BE2C (cell line): ENCODE measurements around the gene GRHL1.
A peak's percentile ranks its signal among the peaks of the same experiment; 100 is the strongest.

Experiments
- DNase-seq: peaks from one replicate; pipeline ENCODE4 v3.0.0-alpha.2; 2020
- H3K27me3 ChIP-seq: fragments of 250-450 bp; sonication (Bioruptor Pico); 2 replicates; pipeline ENCODE4 v1.5.1; 2020; ENCODE audit warnings: mild to moderate bottlenecking
- H3K36me3 ChIP-seq: fragments of 250-450 bp; sonication (Bioruptor Pico); 2 replicates; pipeline ENCODE4 v1.5.1; 2020; ENCODE audit warnings: mild to moderate bottlenecking
- H3K4me1 ChIP-seq: fragments of 250-450 bp; sonication (Bioruptor Pico); 2 replicates; pipeline ENCODE4 v1.5.1; 2020
- H3K4me3 ChIP-seq: 2 replicates; pipeline ENCODE4 v1.5.1; 2011; ENCODE audit warnings: low read depth, low read length
- H3K9me3 ChIP-seq: fragments of 250-450 bp; sonication (Bioruptor Pico); 2 replicates; pipeline ENCODE4 v1.5.1; 2020
- TF ChIP-seq, protein P1 (sequence below): IDR thresholded peaks from 2 replicates; pipeline ENCODE4 v1.5.1; 2012; ENCODE audit warnings: mild to moderate bottlenecking, low read depth, low read length

The GRHL1 gene

DNA sequence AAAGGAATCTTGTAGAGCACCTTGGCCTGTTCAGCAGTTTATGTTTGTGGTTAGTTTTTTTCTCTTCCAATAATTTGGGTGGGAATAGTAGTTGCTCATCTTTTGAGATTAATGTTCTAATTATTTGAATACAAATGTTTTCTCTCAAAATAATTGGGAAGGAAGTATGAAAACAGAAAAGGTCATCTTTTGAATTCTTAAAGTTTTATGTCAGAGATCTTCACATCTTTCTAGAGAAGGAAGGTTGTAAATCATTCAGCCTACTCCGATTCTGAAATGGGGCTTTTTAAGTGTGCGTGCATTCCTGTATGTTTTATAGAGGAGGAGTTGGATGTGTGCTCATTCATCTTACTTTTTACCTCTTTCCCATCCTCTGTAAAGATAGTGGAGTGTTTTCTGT, 29.0 kb downstream of the GRHL1 start:
- no peaks in the 10 kb centered on the region for H3K4me1 ChIP-seq
- H3K36me3 ChIP-seq, result no peaks in the 10 kb centered on the region
- no peaks in the 10 kb centered on the region for H3K27me3 ChIP-seq
- DNase-seq, result no peak
- TF ChIP-seq, protein P1, sequence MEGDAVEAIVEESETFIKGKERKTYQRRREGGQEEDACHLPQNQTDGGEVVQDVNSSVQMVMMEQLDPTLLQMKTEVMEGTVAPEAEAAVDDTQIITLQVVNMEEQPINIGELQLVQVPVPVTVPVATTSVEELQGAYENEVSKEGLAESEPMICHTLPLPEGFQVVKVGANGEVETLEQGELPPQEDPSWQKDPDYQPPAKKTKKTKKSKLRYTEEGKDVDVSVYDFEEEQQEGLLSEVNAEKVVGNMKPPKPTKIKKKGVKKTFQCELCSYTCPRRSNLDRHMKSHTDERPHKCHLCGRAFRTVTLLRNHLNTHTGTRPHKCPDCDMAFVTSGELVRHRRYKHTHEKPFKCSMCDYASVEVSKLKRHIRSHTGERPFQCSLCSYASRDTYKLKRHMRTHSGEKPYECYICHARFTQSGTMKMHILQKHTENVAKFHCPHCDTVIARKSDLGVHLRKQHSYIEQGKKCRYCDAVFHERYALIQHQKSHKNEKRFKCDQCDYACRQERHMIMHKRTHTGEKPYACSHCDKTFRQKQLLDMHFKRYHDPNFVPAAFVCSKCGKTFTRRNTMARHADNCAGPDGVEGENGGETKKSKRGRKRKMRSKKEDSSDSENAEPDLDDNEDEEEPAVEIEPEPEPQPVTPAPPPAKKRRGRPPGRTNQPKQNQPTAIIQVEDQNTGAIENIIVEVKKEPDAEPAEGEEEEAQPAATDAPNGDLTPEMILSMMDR, result no peak
- H3K4me3 ChIP-seq, result no peak overlapping the region
- no peaks in the 10 kb centered on the region for H3K9me3 ChIP-seq

DNA sequence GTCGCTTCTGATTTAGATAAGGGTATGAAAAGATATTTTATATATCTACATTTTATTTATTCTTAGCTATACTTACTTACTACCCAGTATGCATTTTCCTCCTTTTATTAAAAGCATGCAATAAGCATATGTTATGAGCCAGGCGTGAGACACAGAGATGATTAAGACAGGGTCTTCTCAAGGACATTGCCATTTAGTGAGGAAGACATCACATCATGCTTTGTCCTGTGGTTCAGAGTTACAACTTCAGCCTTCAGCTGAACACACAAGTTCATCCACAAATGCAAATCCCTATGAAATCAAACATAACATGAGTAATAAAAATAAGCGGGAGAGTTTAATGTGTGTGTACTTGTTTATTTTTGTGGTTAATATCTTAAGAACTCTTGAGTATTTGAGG, 30.2 kb downstream of the GRHL1 start:
- Histone ChIP-seq H3K4me1 (no peaks in the 10 kb centered on the region), H3K4me3 (no peak overlapping the region), H3K27me3 (no peaks in the 10 kb centered on the region), H3K36me3 (no peaks in the 10 kb centered on the region), H3K9me3 (no peaks in the 10 kb centered on the region)
- TF ChIP-seq, protein P1, result no peak
- no peak for DNase-seq

DNA sequence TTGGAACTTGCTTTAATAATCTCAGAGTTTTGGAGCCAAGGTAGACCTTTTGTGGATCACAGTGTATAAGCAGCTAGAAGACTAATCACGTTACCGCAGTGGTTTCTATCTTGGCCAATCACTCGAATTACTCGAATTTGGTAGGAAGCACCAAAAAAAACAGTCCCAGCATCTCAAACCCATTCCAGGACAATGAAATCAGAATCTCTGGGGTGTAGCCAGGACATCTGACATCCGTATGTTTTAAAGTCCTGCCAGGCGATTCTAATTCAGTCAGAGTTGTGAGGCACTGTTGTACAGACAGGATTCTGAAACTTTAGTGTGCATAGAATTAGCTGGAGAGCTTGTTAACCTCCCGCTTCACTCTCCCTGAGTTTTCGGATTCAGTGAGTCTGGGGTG, 30.8 kb downstream of the GRHL1 start:
- Histone ChIP-seq H3K27me3 (no peaks in the 10 kb centered on the region), H3K36me3 (no peaks in the 10 kb centered on the region), H3K4me3 (no peak overlapping the region), H3K4me1 (no peaks in the 10 kb centered on the region), H3K9me3 (no peaks in the 10 kb centered on the region)
- no peak for DNase-seq
- TF ChIP-seq, protein P1, result no peak

DNA sequence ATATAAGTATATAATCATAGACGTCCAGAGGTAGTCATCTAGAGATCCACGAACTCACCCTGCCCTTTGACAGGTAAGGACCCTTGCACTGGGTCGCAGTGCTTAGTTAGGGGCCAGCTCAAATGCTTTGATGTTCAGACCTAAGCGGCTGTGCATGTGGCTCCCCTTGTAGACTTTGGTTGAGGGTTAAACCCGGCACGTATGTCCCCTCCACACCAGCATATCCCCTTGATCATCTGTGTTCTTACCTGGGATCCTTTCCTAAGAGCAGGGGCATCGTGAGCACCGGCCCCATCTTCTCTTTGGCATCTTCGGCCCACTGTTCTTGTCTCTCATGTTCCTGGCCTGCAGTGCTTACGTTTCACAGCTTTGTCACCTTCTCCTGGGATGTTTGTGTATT, 31.4 kb downstream of the GRHL1 start:
- TF ChIP-seq, protein P1, result no peak
- no peaks in the 10 kb centered on the region for H3K27me3 ChIP-seq
- no peaks in the 10 kb centered on the region for H3K36me3 ChIP-seq
- H3K9me3 ChIP-seq, result no peaks in the 10 kb centered on the region
- no peak overlapping the region for H3K4me3 ChIP-seq
- DNase-seq, result no peak
- H3K4me1 ChIP-seq, result no peaks in the 10 kb centered on the region

DNA sequence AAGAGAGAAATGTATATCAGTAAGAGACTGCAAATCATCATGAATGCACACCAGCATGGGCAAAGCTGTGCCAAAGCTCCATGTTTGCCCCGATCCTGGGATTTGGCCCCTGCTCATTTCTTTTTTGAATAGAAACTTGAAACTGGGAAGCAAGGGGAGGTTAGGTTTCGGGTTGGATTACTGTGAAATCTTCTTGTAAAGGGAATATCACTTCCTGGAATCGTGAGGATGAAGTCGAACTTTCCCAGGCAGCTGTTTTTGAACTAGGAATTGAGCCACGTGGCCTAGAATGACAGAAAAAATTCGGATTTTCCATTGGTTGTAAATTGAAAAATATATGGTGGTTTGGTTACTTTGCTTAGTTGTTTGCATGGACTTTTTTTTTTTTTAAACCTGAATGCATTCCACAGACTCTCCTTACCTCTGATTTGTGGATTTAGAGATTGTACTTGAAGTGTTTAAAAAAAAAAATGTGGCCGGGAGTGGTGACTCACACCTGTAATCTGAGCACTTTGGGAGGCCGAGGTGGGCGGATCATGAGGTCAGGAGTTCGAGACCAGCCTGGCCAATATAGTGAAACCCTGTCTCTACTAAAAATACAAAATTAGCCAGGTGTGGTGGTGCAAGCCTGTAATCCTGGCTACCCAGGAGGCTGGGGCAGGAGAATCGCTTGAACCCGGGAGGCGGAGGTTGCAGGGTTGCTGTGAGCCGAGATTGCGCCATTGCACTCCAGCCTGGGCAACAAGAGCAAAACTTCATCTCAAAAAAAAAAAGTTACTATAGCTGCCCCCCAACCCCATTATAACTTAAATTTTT, 32.1 kb downstream of the GRHL1 start:
- Histone ChIP-seq H3K36me3 (no peaks in the 10 kb centered on the region), H3K27me3 (no peaks in the 10 kb centered on the region), H3K4me3 (no peak overlapping the region), H3K9me3 (no peaks in the 10 kb centered on the region), H3K4me1 (no peaks in the 10 kb centered on the region)
- TF ChIP-seq, protein P1, result no peak
- DNase-seq, result no peak

DNA sequence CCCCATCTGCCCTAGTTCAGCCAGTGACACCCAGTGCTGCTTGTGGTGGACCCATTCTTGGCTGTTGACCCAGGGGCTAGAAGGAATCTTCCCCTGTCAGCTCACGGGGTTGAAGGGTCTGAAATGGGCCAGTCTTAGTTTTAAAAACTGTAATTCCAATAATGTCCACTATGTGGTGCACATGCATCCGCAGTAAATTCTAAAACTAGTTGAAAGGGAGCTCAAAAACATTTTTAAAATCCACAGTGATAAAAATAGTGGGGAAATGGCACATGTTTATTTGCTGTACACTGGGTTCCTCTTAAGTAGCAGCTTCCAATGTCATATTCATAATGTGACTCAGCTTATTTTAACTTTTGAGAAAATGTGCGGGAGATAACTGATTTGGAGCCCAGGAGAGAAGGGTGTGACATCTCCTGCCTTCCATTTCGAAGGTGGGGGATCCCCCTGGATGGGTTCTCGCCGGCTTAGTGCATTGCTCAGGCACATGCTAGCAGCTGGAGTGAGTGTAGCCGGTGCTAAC, 32.8 kb downstream of the GRHL1 start:
- H3K9me3 ChIP-seq, result no peaks in the 10 kb centered on the region
- no peaks in the 10 kb centered on the region for H3K36me3 ChIP-seq
- no peaks in the 10 kb centered on the region for H3K4me1 ChIP-seq
- DNase-seq, result no peak
- no peaks in the 10 kb centered on the region for H3K27me3 ChIP-seq
- TF ChIP-seq, protein P1, result peak; percentile 69
- H3K4me3 ChIP-seq, result no peak overlapping the region
